GM06990 (cell line): Measurements from ENCODE around the gene STK24.

ENCODE experiments used
- DNase-seq: peaks from one replicate; pipeline ENCODE4 v3.0.0-alpha.2; 2011; ENCODE audit not compliant: insufficient read length; ENCODE audit errors: extremely low read depth
- H3K27me3 ChIP-seq: replicated peaks from 2 replicates; pipeline ENCODE4 v1.6.0; 2011; ENCODE audit warnings: low read length; ENCODE audit not compliant: control insufficient read depth, insufficient read depth
- H3K36me3 ChIP-seq: 2 replicates; pipeline ENCODE4 v1.5.1; 2011; ENCODE audit warnings: low read length; ENCODE audit not compliant: control insufficient read depth, insufficient read depth
- H3K4me3 ChIP-seq: replicated peaks from 2 replicates; pipeline ENCODE4 v1.5.1; 2011; ENCODE audit warnings: low read depth, mild to moderate bottlenecking, control low read depth, low read length
- CTCF ChIP-seq: IDR thresholded peaks from 2 replicates; pipeline ENCODE4 v1.5.1; 2011; ENCODE audit warnings: low read length, control low read depth, mild to moderate bottlenecking, inconsistent platforms; ENCODE audit not compliant: insufficient read depth, poor library complexity, severe bottlenecking

Gene STK24

GRCh38 chr13:98510156-98510509, 66.8 kb downstream of the STK24 start:
- H3K36me3 ChIP-seq = peaks cover 3% of the 10 kb centered on the region
- no peak overlapping the region for H3K4me3 ChIP-seq
- no peaks in the 10 kb centered on the region for H3K27me3 ChIP-seq
- no peak for TF ChIP-seq CTCF
- no peak for DNase-seq

DNA sequence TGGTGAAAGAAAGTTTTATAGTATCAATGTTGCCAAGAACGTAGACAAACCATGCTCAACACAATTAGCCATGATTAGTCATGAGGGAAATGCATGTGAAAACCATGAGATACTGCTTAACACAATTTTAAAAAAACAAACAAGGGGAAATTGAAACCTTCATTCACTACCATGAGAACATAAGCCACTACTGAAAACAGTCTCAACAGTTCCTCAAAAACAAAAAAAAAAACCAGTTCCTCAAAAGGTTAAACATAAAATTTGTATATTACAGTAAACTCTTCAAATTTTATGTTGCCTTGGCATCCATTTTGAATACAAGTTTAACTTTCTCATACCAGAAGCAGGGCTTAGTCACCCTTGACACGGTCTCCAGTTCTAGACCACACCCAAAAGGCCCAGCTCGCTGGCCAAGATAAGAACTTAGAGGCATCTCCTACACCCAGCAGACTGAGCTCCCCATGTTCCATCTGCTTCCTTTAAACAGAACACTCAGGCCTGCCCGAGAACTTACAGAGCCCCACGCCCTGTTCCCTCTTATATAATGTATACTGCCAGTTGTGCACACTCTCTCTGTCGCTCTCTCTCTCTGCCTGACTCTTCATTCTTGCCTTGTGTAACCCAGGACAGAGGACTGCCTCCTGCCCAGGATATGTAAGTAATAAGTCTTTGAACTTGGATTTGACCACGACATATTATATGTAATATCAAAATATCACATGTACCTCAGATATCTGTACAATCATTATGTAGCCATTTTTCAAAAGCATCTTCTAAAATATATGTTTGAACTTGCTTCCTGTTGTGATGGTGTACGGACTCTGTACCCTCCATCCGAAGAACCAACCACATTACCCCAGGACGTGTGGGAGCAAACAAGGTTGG, 67.4 kb downstream of the STK24 start:
- no peak for TF ChIP-seq CTCF
- Histone ChIP-seq H3K36me3 (peaks cover 3% of the 10 kb centered on the region), H3K4me3 (no peak overlapping the region; the same call in 1 of the 2 replicates), H3K27me3 (no peaks in the 10 kb centered on the region)
- DNase-seq = peak; percentile 65

GRCh38 chr13:98508685-98509084, 68.2 kb downstream of the STK24 start:
- H3K36me3 ChIP-seq = peaks cover 3% of the 10 kb centered on the region
- no peak overlapping the region for H3K4me3 ChIP-seq
- H3K27me3 ChIP-seq = no peaks in the 10 kb centered on the region
- no peak for DNase-seq
- no peak for TF ChIP-seq CTCF

DNA sequence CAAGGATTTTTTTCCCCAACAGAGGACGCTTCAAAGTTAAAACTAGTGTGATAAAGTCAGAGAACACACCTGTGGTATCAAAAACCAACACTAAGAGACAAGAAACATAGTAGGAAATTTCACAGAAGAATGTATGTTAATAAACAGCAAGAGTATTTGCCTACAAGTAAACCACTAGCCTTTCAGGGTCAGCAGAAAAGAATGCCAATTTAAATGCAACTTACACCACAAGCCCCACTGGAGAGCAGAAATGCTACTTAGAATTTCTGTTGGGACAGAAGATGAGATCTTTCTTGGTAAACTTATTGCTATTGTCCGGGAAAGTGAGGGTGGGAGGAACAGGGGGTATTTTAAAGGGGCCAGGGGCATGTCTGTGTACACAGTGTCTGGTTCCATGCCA, 68.6 kb downstream of the STK24 start:
- peaks cover 3% of the 10 kb centered on the region for H3K36me3 ChIP-seq
- no peaks in the 10 kb centered on the region for H3K27me3 ChIP-seq
- no peak overlapping the region for H3K4me3 ChIP-seq
- no peak for DNase-seq
- no peak for TF ChIP-seq CTCF

DNA sequence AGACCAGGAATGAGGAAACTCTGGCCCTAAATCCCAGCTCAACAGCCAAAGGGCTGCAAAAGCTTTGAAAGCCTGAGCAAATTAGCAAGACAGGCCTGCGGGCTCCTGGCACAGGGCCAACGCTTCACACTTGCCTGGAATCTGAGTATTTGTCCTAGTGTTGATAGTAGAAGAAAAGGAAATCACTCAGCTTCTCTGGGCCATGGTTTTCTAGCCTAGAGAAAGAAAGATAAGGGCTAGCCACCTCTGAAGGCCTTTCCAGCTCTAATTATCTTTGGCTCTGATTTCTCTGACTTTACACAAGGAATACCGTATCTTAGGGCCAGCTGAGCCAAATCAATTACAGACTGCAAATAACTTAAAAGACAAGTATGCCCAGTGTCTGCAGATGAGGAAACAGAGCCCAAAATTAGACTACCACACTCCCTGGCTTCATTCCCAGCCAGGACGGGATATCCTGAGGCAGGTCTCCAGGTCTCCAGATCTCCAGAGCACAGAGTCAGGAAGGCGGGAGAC, 69.6 kb downstream of the STK24 start:
- no peaks in the 10 kb centered on the region for H3K27me3 ChIP-seq
- no peak overlapping the region for H3K4me3 ChIP-seq
- TF ChIP-seq CTCF = no peak
- H3K36me3 ChIP-seq = peaks cover 3% of the 10 kb centered on the region
- DNase-seq = no peak
